Measurements from ENCODE around the gene TUNAR.

Gene TUNAR

GRCh38 chr14:95903616-95904107, 27.0 kb downstream of the TUNAR start:
- no peak overlapping the region for H3K4me3 ChIP-seq (ENCODE audit: low read depth, low read length)
- no peak for DNase-seq (ENCODE audit: low read depth)
- no peak for TF ChIP-seq CTCF (IDR thresholded peaks at IDR 0.05; ENCODE audit: low read depth, low read length, missing control alignments)

- no peak for DNase-seq (ENCODE audit: low read depth)
- TF ChIP-seq CTCF (IDR thresholded peaks at IDR 0.05; ENCODE audit: low read depth, low read length, missing control alignments) = no peak
- no peak overlapping the region for H3K4me3 ChIP-seq (ENCODE audit: low read depth, low read length)
These were observed 30.0 kb downstream of the TUNAR start for GRCh38 chr14:95906591-95906990.

- TF ChIP-seq CTCF (IDR thresholded peaks at IDR 0.05; ENCODE audit: low read depth, low read length, missing control alignments) = no peak
- H3K4me3 ChIP-seq (ENCODE audit: low read depth, low read length) = no peak overlapping the region
- no peak for DNase-seq (ENCODE audit: low read depth)
These were observed 34.0 kb downstream of the TUNAR start for GRCh38 chr14:95910628-95911027.

- TF ChIP-seq CTCF (IDR thresholded peaks at IDR 0.05; ENCODE audit: low read depth, low read length, missing control alignments) = no peak
- no peak overlapping the region for H3K4me3 ChIP-seq (ENCODE audit: low read depth, low read length)
- DNase-seq (ENCODE audit: low read depth) = no peak
These were observed 34.8 kb downstream of the TUNAR start for GRCh38 chr14:95911456-95911855.

- no peak for DNase-seq (ENCODE audit: low read depth)
- H3K4me3 ChIP-seq (ENCODE audit: low read depth, low read length) = no peak overlapping the region
- TF ChIP-seq CTCF (IDR thresholded peaks at IDR 0.05; ENCODE audit: low read depth, low read length, missing control alignments) = no peak
These were observed 38.7 kb downstream of the TUNAR start for GRCh38 chr14:95915330-95915729.

- no peak overlapping the region for H3K4me3 ChIP-seq (ENCODE audit: low read depth, low read length)
- no peak for TF ChIP-seq CTCF (IDR thresholded peaks at IDR 0.05; ENCODE audit: low read depth, low read length, missing control alignments)
- no peak for DNase-seq (ENCODE audit: low read depth)
These were observed 41.8 kb downstream of the TUNAR start for GRCh38 chr14:95918466-95918865.

GRCh38 chr14:95920769-95921438, 44.3 kb downstream of the TUNAR start:
- H3K4me3 ChIP-seq (ENCODE audit: low read depth, low read length) = no peak overlapping the region
- DNase-seq (ENCODE audit: low read depth) = no peak
- no peak for TF ChIP-seq CTCF (IDR thresholded peaks at IDR 0.05; ENCODE audit: low read depth, low read length, missing control alignments)
